Peyer's patch (tissue), 4 donors: Measurements from ENCODE around the gene KISS1R.

Experiments used
- CTCF ChIP-seq, 6 experiments: fragments of 450-650 bp in 4 of 6; fragments of 200-600 bp in 2 of 6; sonication (generic) in 1 of 6; IDR thresholded peaks; one replicate each; pipeline ENCODE4 v1.5.1; 2017 to 2019; ENCODE audit warnings: antibody characterized with exemption in 6 of 6, mild to moderate bottlenecking in 3 of 6, moderate library complexity in 1 of 6
- POLR2A ChIP-seq, 2 donors: fragments of 450-650 bp; IDR thresholded peaks; one replicate each; pipeline ENCODE4 v1.5.1; 2017; ENCODE audit warnings: antibody characterized with exemption in 2 of 2, mild to moderate bottlenecking in 2 of 2, moderate library complexity in 2 of 2

- TF ChIP-seq POLR2A (IDR thresholded peaks at IDR 0.05) (no peak), CTCF (IDR thresholded peaks at IDR 0.05) (no peak)
These were observed 41.8 kb upstream of the KISS1R start for GRCh38 chr19:875265-875879.
